ENCODE data around the gene KRTAP1-1. TPM values are rescaled to one million over a fixed set of nuclear protein-coding genes. Genes with fewer than 3 reads are reported as not detected.

The KRTAP1-1 gene
- total and polyA plus RNA-seq, 12 donors, result not detected

DNA sequence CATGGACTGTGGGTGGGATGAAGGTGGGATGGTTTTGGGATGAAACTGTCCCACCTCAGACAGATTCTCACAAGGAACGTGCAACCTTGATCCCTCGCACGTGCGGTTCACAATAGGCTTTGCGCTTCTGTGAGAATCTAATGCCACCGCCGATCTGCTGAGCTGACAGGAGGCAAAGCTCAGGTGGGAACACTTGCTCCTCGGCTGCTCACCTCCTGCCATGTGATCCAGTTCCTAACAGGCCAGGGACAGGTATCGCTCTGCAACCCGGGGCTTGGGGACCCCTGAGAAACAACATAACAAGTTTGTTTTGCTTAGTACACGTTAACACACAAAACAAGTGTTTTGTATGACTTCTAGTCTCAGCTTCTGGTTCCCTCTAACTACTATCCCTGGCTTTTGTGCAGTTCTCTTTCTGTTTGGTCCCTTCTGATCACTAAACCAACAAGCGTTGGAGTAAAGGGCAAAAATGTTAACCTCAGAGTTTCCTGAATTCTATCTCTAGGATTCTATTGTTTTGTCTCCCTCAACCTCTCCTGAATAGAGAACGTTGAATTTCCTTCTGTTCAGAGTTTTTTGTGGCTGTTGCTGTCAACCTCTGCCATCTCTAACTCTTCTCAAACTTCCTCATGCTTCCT, 24.6 kb downstream of the KRTAP1-1 start:
- Histone ChIP-seq H3K36me3 (no peaks in the 10 kb centered on the region), H3K27ac (no peak overlapping the region), H3K9me3 (peaks cover 0 to 8% (median 0%) of the 10 kb centered on the region in 11 donors), H3K4me3 (no peak overlapping the region), H3K4me1 (peaks cover 0 to 5% (median 0%) of the 10 kb centered on the region in 9 donors), H3K27me3 (peaks cover 0 to 7% (median 0%) of the 10 kb centered on the region in 7 donors)
- no peak for TF ChIP-seq CTCF (IDR thresholded peaks at IDR 0.05)
- DNase-seq (no peak), ATAC-seq (no peak)
- 78 to 83% methylated on average over 13 of the region's 13 CpGs for whole genome bisulfite sequencing, 2 donors
- intact Hi-C loops (cut with DNase I), result no loop called here

- H3K36me3 ChIP-seq, result no peaks in the 10 kb centered on the region
- no peak for DNase-seq
- WGBS, 2 donors, result 70% methylated on average over 7 of the region's 7 CpGs
- peaks cover 0 to 5% (median 0%) of the 10 kb centered on the region in 9 donors for H3K4me1 ChIP-seq
- TF ChIP-seq CTCF (IDR thresholded peaks at IDR 0.05), result no peak
- no peak overlapping the region for H3K27ac ChIP-seq
- no peak overlapping the region for H3K4me3 ChIP-seq
- no peaks in the 10 kb centered on the region for H3K9me3 ChIP-seq
- H3K27me3 ChIP-seq, result peaks cover 0 to 7% (median 0%) of the 10 kb centered on the region in 7 donors
- ATAC-seq, result no peak
- intact Hi-C loops (cut with DNase I), result no loop called here
These were observed 25.8 kb downstream of the KRTAP1-1 start for GRCh38 chr17:41015454-41015853.

DNA sequence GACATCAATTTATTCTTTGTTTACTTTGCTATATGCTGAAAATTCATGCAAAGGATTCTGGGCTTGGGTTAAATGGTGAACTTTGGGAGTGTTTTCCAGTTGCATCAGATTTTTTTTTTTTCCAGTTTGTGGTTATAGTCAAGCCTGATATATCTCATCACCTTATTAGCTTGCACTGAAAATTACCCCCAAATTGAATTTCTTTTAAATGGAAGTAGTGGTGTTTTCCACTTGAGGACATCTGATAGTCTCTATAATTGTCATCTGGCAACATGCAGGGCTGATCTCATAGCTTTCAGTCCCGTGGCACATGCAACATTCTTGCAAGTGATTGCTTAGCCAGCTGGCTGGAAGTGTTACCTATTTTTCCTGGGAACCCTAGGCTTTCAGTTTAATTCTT, 27.6 kb downstream of the KRTAP1-1 start:
- 14 to 17% methylated on average over 1 of the region's 1 CpG for WGBS, 2 donors
- no peak overlapping the region for H3K27ac ChIP-seq
- DNase-seq, result peak in 1 of 2 donors; percentile 9
- ATAC-seq, result peak in 2 of 8 donors; percentile 46 to 59
- peaks cover 0 to 5% (median 0%) of the 10 kb centered on the region in 9 donors for H3K4me1 ChIP-seq
- no peaks in the 10 kb centered on the region for H3K9me3 ChIP-seq
- H3K36me3 ChIP-seq, result no peaks in the 10 kb centered on the region
- intact Hi-C loops (cut with DNase I), result no loop called here
- H3K4me3 ChIP-seq, result no peak overlapping the region
- TF ChIP-seq CTCF (IDR thresholded peaks at IDR 0.05), result no peak
- H3K27me3 ChIP-seq, result peaks cover 0 to 4% (median 0%) of the 10 kb centered on the region in 7 donors

- no peak for DNase-seq
- Histone ChIP-seq H3K27me3 (peaks cover 0 to 4% (median 0%) of the 10 kb centered on the region in 7 donors), H3K36me3 (no peaks in the 10 kb centered on the region), H3K27ac (no peak overlapping the region), H3K9me3 (no peaks in the 10 kb centered on the region), H3K4me3 (no peak overlapping the region), H3K4me1 (peaks cover 0 to 5% (median 0%) of the 10 kb centered on the region in 9 donors)
- WGBS, 2 donors, result 71 to 74% methylated on average over 3 of the region's 3 CpGs
- TF ChIP-seq CTCF (IDR thresholded peaks at IDR 0.05), result no peak
- no peak for ATAC-seq
- intact Hi-C loops (cut with DNase I), result no loop called here
These were observed 28.1 kb downstream of the KRTAP1-1 start for GRCh38 chr17:41013181-41013580.

Data from heart right ventricle (tissue), 16 donors.